ENCODE data around the gene C1orf21. TPM values are rescaled to one million over a fixed set of nuclear protein-coding genes. Genes with fewer than 3 reads are reported as not detected.

C1orf21 gene
- polyA plus RNA-seq, 3 donors: 0.23 to 1.1 (median 0.28) TPM

DNA sequence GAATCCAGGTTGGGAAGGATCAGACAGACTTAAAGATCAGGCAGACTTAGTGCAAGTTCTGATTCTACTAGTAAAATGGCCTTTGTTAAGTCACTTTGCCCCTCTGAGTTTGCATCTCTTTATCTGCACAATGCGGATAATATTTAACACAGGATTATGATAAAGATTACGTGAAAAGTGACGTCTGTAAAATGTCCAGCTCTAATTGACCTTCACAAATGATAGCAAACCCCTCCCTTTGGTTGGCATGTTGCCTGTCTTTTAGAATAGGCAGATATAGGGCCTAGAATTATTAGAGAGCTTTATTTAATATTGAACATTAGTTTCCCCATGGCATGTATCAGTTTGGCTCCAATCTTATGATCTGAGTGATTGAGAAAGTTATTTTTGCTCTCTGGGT is 55.4 kb downstream of the C1orf21 start:
- H3K4me3 ChIP-seq (replicated peaks in 1 of 3; ENCODE audit: low read depth in 2 of 3, low read length in 3 of 3): no peak overlapping the region
- Mint-ChIP-seq H3K4me3 (no peak overlapping the region), H3K27ac (no peak overlapping the region)

DNA sequence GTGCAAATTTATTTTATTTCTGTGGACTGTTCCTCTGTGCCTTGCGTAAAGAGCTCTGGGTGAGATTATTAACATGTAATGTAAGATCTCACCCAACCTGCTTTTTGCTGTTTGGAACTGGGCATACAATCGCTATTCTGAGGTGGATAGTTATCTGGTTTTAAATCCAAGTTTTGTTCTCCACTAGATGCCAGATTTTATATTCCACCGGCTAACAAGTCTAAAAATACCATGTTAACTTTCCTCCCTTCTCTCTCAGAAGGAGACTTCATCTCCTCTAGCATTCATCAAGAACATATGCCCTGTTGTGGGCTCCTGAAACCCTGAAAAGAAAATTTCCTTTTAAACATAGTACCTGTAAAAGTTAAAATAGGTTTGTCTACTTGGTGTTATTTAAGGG is 56.4 kb downstream of the C1orf21 start:
- no CpG with 5 or more reads among the region's 3 CpGs for WGBS (ENCODE audit: insufficient coverage)
- H3K4me2 ChIP-seq (replicated peaks; ENCODE audit: extremely low read depth, low read length, poor library complexity, severe bottlenecking): no peak overlapping the region
- Mint-ChIP-seq H3K4me1 (no peaks in the 10 kb centered on the region), H3K4me3 (no peak overlapping the region), H3K36me3 (no peaks in the 10 kb centered on the region), H3K27me3 (ENCODE audit: low read depth in 3 of 3) (no peaks in the 10 kb centered on the region), H3K9me3 (peaks cover 0 to 4% (median 0%) of the 10 kb centered on the region in 7 donors), H3K27ac (no peak overlapping the region)
- no peaks in the 10 kb centered on the region for H4K20me1 ChIP-seq (ENCODE audit: insufficient read depth, low read length)
- H3K27me3 ChIP-seq (ENCODE audit: control insufficient read depth in 2 of 2, insufficient read depth in 2 of 2, low read length in 2 of 2): no peaks in the 10 kb centered on the region
- H3K79me2 ChIP-seq (ENCODE audit: insufficient read depth, low read length): no peaks in the 10 kb centered on the region
- no peaks in the 10 kb centered on the region for H3K36me3 ChIP-seq (replicated peaks in 1 of 2; ENCODE audit: control insufficient read depth in 1 of 2, insufficient read depth in 2 of 2, low read length in 2 of 2)
- H3K9ac ChIP-seq (ENCODE audit: insufficient read depth, low read length, poor library complexity, severe bottlenecking): no peak overlapping the region
- H3K9me3 ChIP-seq (replicated peaks in 1 of 2; ENCODE audit: control insufficient read depth in 1 of 2, insufficient read depth in 1 of 2, low read length in 2 of 2): no peaks in the 10 kb centered on the region
- TF ChIP-seq, protein P1, sequence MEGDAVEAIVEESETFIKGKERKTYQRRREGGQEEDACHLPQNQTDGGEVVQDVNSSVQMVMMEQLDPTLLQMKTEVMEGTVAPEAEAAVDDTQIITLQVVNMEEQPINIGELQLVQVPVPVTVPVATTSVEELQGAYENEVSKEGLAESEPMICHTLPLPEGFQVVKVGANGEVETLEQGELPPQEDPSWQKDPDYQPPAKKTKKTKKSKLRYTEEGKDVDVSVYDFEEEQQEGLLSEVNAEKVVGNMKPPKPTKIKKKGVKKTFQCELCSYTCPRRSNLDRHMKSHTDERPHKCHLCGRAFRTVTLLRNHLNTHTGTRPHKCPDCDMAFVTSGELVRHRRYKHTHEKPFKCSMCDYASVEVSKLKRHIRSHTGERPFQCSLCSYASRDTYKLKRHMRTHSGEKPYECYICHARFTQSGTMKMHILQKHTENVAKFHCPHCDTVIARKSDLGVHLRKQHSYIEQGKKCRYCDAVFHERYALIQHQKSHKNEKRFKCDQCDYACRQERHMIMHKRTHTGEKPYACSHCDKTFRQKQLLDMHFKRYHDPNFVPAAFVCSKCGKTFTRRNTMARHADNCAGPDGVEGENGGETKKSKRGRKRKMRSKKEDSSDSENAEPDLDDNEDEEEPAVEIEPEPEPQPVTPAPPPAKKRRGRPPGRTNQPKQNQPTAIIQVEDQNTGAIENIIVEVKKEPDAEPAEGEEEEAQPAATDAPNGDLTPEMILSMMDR (IDR thresholded peaks at IDR 0.05): no peak
- H2AFZ ChIP-seq (ENCODE audit: insufficient read depth, low read depth, low read length, poor library complexity, severe bottlenecking): no peak overlapping the region
- H3K4me1 ChIP-seq (ENCODE audit: control insufficient read depth in 1 of 2, insufficient read depth in 2 of 2, low read length in 2 of 2): no peaks in the 10 kb centered on the region
- no peak overlapping the region for H3K27ac ChIP-seq (ENCODE audit: low read depth in 1 of 2, low read length in 2 of 2)
- H3K4me3 ChIP-seq (replicated peaks in 1 of 3; ENCODE audit: low read depth in 2 of 3, low read length in 3 of 3): no peak overlapping the region
- intact Hi-C loops (cut with micrococcal nuclease): no loop called here
- no peak for DNase-seq

More for the DNA sequence above, 55.4 kb downstream of the C1orf21 start:
- Mint-ChIP-seq H3K4me1 (no peaks in the 10 kb centered on the region), H3K27me3 (ENCODE audit: low read depth in 3 of 3) (no peaks in the 10 kb centered on the region), H3K9me3 (peaks cover 0 to 4% (median 0%) of the 10 kb centered on the region in 7 donors), H3K36me3 (no peaks in the 10 kb centered on the region)
- no peak overlapping the region for H2AFZ ChIP-seq (ENCODE audit: insufficient read depth, low read depth, low read length, poor library complexity, severe bottlenecking)
- no CpG with 5 or more reads among the region's 3 CpGs for WGBS (ENCODE audit: insufficient coverage)
- no peak overlapping the region for H3K27ac ChIP-seq (ENCODE audit: low read depth in 1 of 2, low read length in 2 of 2)
- TF ChIP-seq, protein P1 (IDR thresholded peaks at IDR 0.05): no peak
- no peaks in the 10 kb centered on the region for H3K9me3 ChIP-seq (replicated peaks in 1 of 2; ENCODE audit: control insufficient read depth in 1 of 2, insufficient read depth in 1 of 2, low read length in 2 of 2)
- H4K20me1 ChIP-seq (ENCODE audit: insufficient read depth, low read length): no peaks in the 10 kb centered on the region
- H3K9ac ChIP-seq (ENCODE audit: insufficient read depth, low read length, poor library complexity, severe bottlenecking): no peak overlapping the region
- no peak overlapping the region for H3K4me2 ChIP-seq (replicated peaks; ENCODE audit: extremely low read depth, low read length, poor library complexity, severe bottlenecking)
- H3K4me1 ChIP-seq (ENCODE audit: control insufficient read depth in 1 of 2, insufficient read depth in 2 of 2, low read length in 2 of 2): no peaks in the 10 kb centered on the region
- no peaks in the 10 kb centered on the region for H3K36me3 ChIP-seq (replicated peaks in 1 of 2; ENCODE audit: control insufficient read depth in 1 of 2, insufficient read depth in 2 of 2, low read length in 2 of 2)
- H3K79me2 ChIP-seq (ENCODE audit: insufficient read depth, low read length): no peaks in the 10 kb centered on the region
- intact Hi-C loops (cut with micrococcal nuclease): no loop called here
- no peaks in the 10 kb centered on the region for H3K27me3 ChIP-seq (ENCODE audit: control insufficient read depth in 2 of 2, insufficient read depth in 2 of 2, low read length in 2 of 2)
- DNase-seq: no peak
